Measurements from ENCODE around the gene CD72. TPM values are rescaled to one million over a fixed set of nuclear protein-coding genes. Genes with fewer than 3 reads are reported as not detected.

The CD72 gene
- polyA plus RNA-seq, 3 donors, result 1.6 to 6.8 (median 1.8) TPM

GRCh38 chr9:35665471-35665818, 47.2 kb upstream of the CD72 start:
- peaks cover 23 to 39% of the 10 kb centered on the region in 2 donors for H3K4me1 ChIP-seq (ENCODE audit: control insufficient read depth in 1 of 2, insufficient read depth in 2 of 2, low read length in 2 of 2)
- DNase-seq, result no peak
- H3K9me3 ChIP-seq (replicated peaks in 1 of 2; ENCODE audit: control insufficient read depth in 1 of 2, insufficient read depth in 1 of 2, low read length in 2 of 2), result no peaks in the 10 kb centered on the region
- H3K27ac Mint-ChIP-seq, result peak overlapping the region in 3 of 7 donors; percentile 25 to 66 (median 32)
- peak overlapping the region; percentile 87 for H3K4me2 ChIP-seq (replicated peaks; ENCODE audit: extremely low read depth, low read length, poor library complexity, severe bottlenecking)
- H3K4me3 Mint-ChIP-seq, result peak overlapping the region; percentile 83 to 91
- peak overlapping the region; percentile 50 to 83 (median 57) for H3K4me3 ChIP-seq (replicated peaks in 1 of 3; ENCODE audit: low read depth in 2 of 3, low read length in 3 of 3)
- peaks cover 6 to 9% of the 10 kb centered on the region in 2 donors for H3K36me3 ChIP-seq (replicated peaks in 1 of 2; ENCODE audit: control insufficient read depth in 1 of 2, insufficient read depth in 2 of 2, low read length in 2 of 2)
- H3K27ac ChIP-seq (ENCODE audit: low read depth in 1 of 2, low read length in 2 of 2), result no peak overlapping the region
- no peaks in the 10 kb centered on the region for H3K27me3 ChIP-seq (ENCODE audit: control insufficient read depth in 2 of 2, insufficient read depth in 2 of 2, low read length in 2 of 2)
- H3K4me1 Mint-ChIP-seq, result peaks cover 41% of the 10 kb centered on the region
- WGBS (ENCODE audit: insufficient coverage), result 0% methylated on average over 2 of the region's 5 CpGs
- peaks cover 0 to 6% (median 3%) of the 10 kb centered on the region in 3 donors for H3K27me3 Mint-ChIP-seq (ENCODE audit: low read depth in 3 of 3)
- peaks cover 11 to 20% of the 10 kb centered on the region in 2 donors for H3K36me3 Mint-ChIP-seq
- no peak for TF ChIP-seq CTCF (IDR thresholded peaks at IDR 0.05)
- intact Hi-C loops (cut with micrococcal nuclease), result no loop called here
- H3K9ac ChIP-seq (ENCODE audit: insufficient read depth, low read length, poor library complexity, severe bottlenecking), result peak overlapping the region; percentile 55
- H3K79me2 ChIP-seq (ENCODE audit: insufficient read depth, low read length), result peaks cover 31% of the 10 kb centered on the region
- no peaks in the 10 kb centered on the region for H4K20me1 ChIP-seq (ENCODE audit: insufficient read depth, low read length)
- peaks cover 0 to 3% (median 1%) of the 10 kb centered on the region in 7 donors for H3K9me3 Mint-ChIP-seq
- peak overlapping the region; percentile 89 for H2AFZ ChIP-seq (ENCODE audit: insufficient read depth, low read depth, low read length, poor library complexity, severe bottlenecking)

- Histone ChIP-seq H3K27me3 (ENCODE audit: control insufficient read depth in 2 of 2, insufficient read depth in 2 of 2, low read length in 2 of 2) (no peaks in the 10 kb centered on the region), H3K79me2 (ENCODE audit: insufficient read depth, low read length) (peaks cover 31% of the 10 kb centered on the region), H4K20me1 (ENCODE audit: insufficient read depth, low read length) (no peaks in the 10 kb centered on the region), H3K4me3 (replicated peaks in 1 of 3; ENCODE audit: low read depth in 2 of 3, low read length in 3 of 3) (peak within 1 kb of the TSS; percentile 50 to 83 (median 57)), H3K4me1 (ENCODE audit: control insufficient read depth in 1 of 2, insufficient read depth in 2 of 2, low read length in 2 of 2) (peaks cover 23 to 39% of the 10 kb centered on the region in 2 donors), H3K9me3 (replicated peaks in 1 of 2; ENCODE audit: control insufficient read depth in 1 of 2, insufficient read depth in 1 of 2, low read length in 2 of 2) (no peaks in the 10 kb centered on the region), H3K36me3 (replicated peaks in 1 of 2; ENCODE audit: control insufficient read depth in 1 of 2, insufficient read depth in 2 of 2, low read length in 2 of 2) (peaks cover 10 to 14% of the 10 kb centered on the region in 2 donors), H3K4me2 (replicated peaks; ENCODE audit: extremely low read depth, low read length, poor library complexity, severe bottlenecking) (peak within 1 kb of the TSS; percentile 87), H3K9ac (ENCODE audit: insufficient read depth, low read length, poor library complexity, severe bottlenecking) (peak within 1 kb of the TSS; percentile 55), H2AFZ (ENCODE audit: insufficient read depth, low read depth, low read length, poor library complexity, severe bottlenecking) (peak within 1 kb of the TSS; percentile 89), H3K27ac (ENCODE audit: low read depth in 1 of 2, low read length in 2 of 2) (no peak within 1 kb of the TSS)
- intact Hi-C loops (cut with micrococcal nuclease), result no loop called here
- Mint-ChIP-seq H3K4me1 (peaks cover 43% of the 10 kb centered on the region), H3K4me3 (peak within 1 kb of the TSS; percentile 83 to 91), H3K9me3 (peaks cover 0 to 3% (median 1%) of the 10 kb centered on the region in 7 donors), H3K27ac (peak within 1 kb of the TSS in 4 of 7 donors; percentile 30 to 66 (median 34)), H3K36me3 (peaks cover 16 to 27% of the 10 kb centered on the region in 2 donors), H3K27me3 (ENCODE audit: low read depth in 3 of 3) (peaks cover 0 to 6% (median 3%) of the 10 kb centered on the region in 3 donors)
- TF ChIP-seq CTCF (IDR thresholded peaks at IDR 0.05), result no peak
- 6% methylated on average over 55 of the region's 58 CpGs for WGBS (ENCODE audit: insufficient coverage)
- DNase-seq, result peak; percentile 59 to 73 (median 73)
Measured at GRCh38 chr9:35664531-35665470, 46.6 kb upstream of the CD72 start, which contains the start of gene ARHGEF39. ARHGEF39 (minus strand) TSS chr9:35665195; CDS start chr9:35665169, 26 bp downstream.
